ENCODE results near the gene CSK. TPM values are rescaled to one million over a fixed set of nuclear protein-coding genes. Genes with fewer than 3 reads are reported as not detected.

The CSK gene
- total RNA-seq, 2 experiments from 2014 or later: 315 to 348 TPM

- ChIA-PET POLR2A (no interaction called here), CTCF (interaction anchor here (1.2 to 1.4 kb wide), 3 partner anchors 9 to 65 kb away, joined by 3 to 4 read pairs (median 3); no protein-coding TSS in a partner anchor)
- Mint-ChIP-seq H3K36me3 (ENCODE audit: low read depth) (peaks cover 3% of the 10 kb centered on the region), H3K27ac (no peak overlapping the region), H3K4me1 (peaks cover 13% of the 10 kb centered on the region), H3K4me3 (no peak overlapping the region), H3K9me3 (no peaks in the 10 kb centered on the region), H3K27me3 (no peaks in the 10 kb centered on the region)
- no peak for DNase-seq
Measured at GRCh38 chr15:74836846-74837245, 55.0 kb downstream of the CSK start.

- DNase-seq: no peak
- ChIA-PET POLR2A (no interaction called here), CTCF (interaction anchor here (0.8 to 1.6 kb wide), 4 partner anchors 10 to 50 kb away, joined by 3 to 5 read pairs (median 3); no protein-coding TSS in a partner anchor)
Measured at GRCh38 chr15:74837482-74838136, 55.7 kb downstream of the CSK start.

DNA sequence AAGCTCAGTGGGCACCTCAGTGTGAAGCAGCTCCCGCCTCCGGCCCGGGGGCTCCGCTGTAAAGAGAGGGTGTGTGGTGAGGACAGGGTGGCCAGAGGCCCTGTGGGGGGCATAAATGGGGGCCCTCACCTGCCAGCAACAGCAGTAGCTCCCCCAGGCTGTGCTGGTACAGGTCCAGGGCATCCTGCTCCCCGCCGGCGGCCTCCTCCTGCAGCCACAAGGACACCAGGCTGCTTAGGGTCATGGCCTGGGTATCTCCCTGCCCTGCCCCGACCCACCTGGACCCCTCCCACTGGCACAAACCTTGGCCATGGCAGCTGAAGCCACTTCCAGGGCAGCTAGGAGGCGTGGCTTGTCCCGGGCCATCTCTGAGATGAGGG is 56.2 kb downstream of the CSK start:
- ChIA-PET POLR2A (no interaction called here), CTCF (interaction anchor here (0.8 to 1.6 kb wide), 5 partner anchors 11 to 68 kb away, joined by 3 to 5 read pairs (median 3); no protein-coding TSS in a partner anchor)
- Mint-ChIP-seq H3K27me3 (no peaks in the 10 kb centered on the region), H3K36me3 (ENCODE audit: low read depth) (peaks cover 7% of the 10 kb centered on the region), H3K9me3 (no peaks in the 10 kb centered on the region), H3K4me1 (peaks cover 23% of the 10 kb centered on the region), H3K27ac (no peak overlapping the region), H3K4me3 (no peak overlapping the region)
- no peak for DNase-seq

More at GRCh38 chr15:74837482-74838136, 55.7 kb downstream of the CSK start:
- Mint-ChIP-seq H3K4me3 (no peak overlapping the region), H3K27ac (no peak overlapping the region), H3K4me1 (peaks cover 21% of the 10 kb centered on the region), H3K27me3 (no peaks in the 10 kb centered on the region), H3K9me3 (no peaks in the 10 kb centered on the region), H3K36me3 (ENCODE audit: low read depth) (peaks cover 6% of the 10 kb centered on the region)

DNA sequence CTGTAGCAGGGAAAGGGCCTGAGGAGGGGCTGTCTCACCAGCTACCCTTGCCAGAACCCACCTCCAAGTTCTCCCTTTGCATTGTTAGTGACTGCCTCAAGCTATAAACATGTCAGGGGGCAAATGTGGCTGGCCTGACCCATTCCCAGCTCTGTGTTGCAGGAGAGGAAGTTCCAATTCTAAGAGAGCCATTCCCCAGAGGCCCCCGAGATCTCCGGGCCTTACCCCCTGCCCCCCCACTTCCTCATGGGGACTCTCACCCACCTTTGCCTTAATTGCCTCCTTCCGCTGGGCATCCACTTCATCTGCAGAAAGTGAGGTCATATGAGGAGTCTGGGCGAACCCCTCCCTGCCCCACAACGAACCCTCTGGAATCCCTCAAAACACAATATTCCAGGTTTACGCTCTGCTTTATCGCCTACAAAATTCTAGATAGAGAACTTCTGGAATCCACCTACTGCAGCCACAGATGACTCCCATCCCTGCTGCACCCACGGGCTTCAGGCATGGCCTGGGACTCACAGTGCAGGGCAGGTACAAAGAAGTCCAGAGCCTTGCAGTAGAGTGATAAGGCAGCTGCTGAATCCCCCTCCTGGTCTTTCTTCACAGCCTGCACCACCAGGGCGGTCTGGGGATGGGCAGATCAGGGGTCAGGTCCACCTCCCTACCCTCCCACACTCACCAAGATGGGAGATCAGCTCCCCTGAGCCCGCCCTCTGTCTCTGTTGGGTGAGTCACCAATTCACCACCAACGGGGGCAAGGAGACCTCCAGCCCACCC is 57.1 kb downstream of the CSK start:
- POLR2A ChIA-PET: no interaction called here

GRCh38 chr15:74839526-74840395 is 57.9 kb downstream of the CSK start:
- POLR2A ChIA-PET: no interaction called here
- Mint-ChIP-seq H3K27me3 (no peaks in the 10 kb centered on the region), H3K36me3 (ENCODE audit: low read depth) (peaks cover 12% of the 10 kb centered on the region), H3K4me1 (peaks cover 36% of the 10 kb centered on the region), H3K9me3 (no peaks in the 10 kb centered on the region), H3K27ac (no peak overlapping the region), H3K4me3 (no peak overlapping the region)
- no peak for DNase-seq
- CTCF ChIA-PET: interaction anchor here (0.6 to 1.9 kb wide), 5 partner anchors 17 to 205 kb away, joined by 3 to 5 read pairs (median 4); no protein-coding TSS in a partner anchor

More for the DNA sequence above, 57.1 kb downstream of the CSK start:
- Mint-ChIP-seq H3K36me3 (ENCODE audit: low read depth) (peaks cover 7% of the 10 kb centered on the region), H3K4me3 (no peak overlapping the region), H3K9me3 (no peaks in the 10 kb centered on the region), H3K27ac (peak overlapping the region; percentile 25), H3K4me1 (peaks cover 29% of the 10 kb centered on the region), H3K27me3 (no peaks in the 10 kb centered on the region)
- DNase-seq: no peak
- CTCF ChIA-PET: interaction anchor here (0.9 to 1.6 kb wide), 2 partner anchors 21 to 69 kb away, joined by 5 read pairs; no protein-coding TSS in a partner anchor

DNA sequence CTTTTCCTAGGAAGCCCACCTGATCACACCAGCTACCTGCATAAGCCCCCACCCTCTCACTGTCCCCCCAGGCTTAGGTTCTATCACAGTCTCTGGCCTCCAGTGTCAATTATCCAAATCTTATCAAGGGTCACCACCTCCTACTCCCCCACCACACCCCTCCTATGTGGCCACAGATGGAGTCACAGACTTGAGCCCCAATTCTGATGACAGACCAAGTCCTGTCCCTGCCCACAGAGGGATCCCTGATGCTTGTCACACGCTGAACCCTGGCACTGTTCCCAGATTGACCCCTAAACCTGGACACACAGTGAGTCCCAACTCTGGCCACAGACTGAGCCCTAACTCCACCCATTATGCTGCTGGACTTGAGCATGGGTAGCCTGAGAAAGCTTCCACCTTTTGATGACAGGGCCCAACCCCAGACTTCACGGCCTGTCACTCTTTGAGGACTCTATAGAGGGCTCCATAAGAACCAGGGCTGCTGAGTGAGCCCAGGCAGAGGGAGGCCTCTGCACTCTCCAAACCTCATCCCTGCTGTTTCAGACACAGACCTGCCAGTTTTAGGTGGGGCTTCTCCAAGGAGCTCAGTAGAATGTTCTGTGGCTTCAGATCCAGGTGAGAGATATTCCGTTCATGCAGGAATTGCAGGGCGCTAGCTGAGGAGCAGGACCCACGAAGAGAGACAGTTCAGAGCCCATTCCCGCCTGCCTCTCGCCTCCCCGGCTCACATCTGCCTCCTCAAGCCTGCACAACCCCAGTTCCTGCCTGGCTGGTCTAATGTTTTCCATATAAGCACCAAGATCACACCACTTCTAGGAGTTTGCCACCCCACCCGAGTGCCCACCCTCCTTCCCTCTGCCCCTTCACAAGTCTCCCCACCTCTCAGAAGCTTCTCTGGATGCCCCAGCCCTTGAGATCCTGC is 59.2 kb downstream of the CSK start:
- H3K4me3 Mint-ChIP-seq: peak overlapping the region; percentile 92
- H3K9me3 Mint-ChIP-seq: no peaks in the 10 kb centered on the region
- H3K4me1 Mint-ChIP-seq: peaks cover 50% of the 10 kb centered on the region
- ChIA-PET CTCF (interaction anchor here (1.1 to 1.9 kb wide), 7 partner anchors 8 to 206 kb away, joined by 3 to 7 read pairs (median 4); no protein-coding TSS in a partner anchor), POLR2A (interaction anchor here (0.6 kb wide), 1 partner anchor 67 kb away, joined by 6 read pairs; no protein-coding TSS in a partner anchor)
- DNase-seq: no peak
- no peak overlapping the region for H3K27ac Mint-ChIP-seq
- H3K27me3 Mint-ChIP-seq: no peaks in the 10 kb centered on the region
- H3K36me3 Mint-ChIP-seq (ENCODE audit: low read depth): peaks cover 22% of the 10 kb centered on the region

- Mint-ChIP-seq H3K4me3 (peak overlapping the region; percentile 92), H3K36me3 (ENCODE audit: low read depth) (peaks cover 27% of the 10 kb centered on the region), H3K27me3 (no peaks in the 10 kb centered on the region), H3K27ac (peak overlapping the region; percentile 88), H3K9me3 (no peaks in the 10 kb centered on the region), H3K4me1 (peaks cover 54% of the 10 kb centered on the region)
- no peak for DNase-seq
- ChIA-PET POLR2A (no interaction called here), CTCF (interaction anchor here (0.9 to 3.3 kb wide), 13 partner anchors 9 to 71 kb away, joined by 3 to 23 read pairs (median 4); no protein-coding TSS in a partner anchor)
Measured at GRCh38 chr15:74841891-74842373, 60.1 kb downstream of the CSK start.

DNA sequence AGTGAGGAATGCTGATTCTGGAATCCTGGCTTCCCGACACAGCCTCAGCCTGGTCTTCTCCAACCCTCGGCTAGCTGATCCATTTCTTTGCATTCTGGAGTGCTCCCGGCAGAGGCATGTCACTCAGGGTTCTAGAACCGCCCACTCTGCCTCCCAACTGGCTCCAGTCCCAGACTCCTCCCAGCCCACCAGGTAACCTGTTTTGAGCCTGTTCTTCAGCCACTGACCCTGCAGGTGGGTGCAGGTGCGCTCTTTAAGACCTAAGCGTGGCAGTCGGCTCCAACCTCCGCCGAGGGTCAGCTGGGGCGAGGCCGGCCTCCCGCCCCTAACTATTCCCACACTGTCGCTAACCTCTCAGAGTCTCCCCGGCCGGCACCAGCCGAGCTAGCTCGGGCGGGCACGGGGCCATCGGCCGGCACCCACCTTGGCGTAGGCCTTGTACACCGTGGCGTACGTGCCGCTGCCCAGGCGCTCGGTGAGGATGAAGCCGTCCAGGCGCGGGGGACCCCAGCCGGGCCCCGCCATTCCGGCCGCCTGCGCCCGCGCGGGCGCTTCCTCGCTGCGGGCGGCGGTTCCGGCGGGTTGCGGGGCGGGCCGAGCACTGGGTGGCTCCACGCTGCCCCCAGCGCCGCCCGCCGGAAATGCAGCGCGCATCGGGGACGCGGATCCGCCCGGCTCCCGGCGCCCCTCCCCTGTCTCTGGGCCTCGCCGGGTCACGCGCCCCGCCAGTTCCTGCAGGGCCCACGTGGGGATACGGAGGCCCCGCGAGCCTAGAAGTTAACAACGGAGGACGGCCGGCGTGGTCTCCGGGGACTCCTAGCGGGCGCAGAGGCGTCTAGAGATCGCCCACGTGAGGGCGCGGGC is 60.9 kb downstream of the CSK start, which contains the start of gene ULK3:
ULK3 (minus strand) TSS at position 576 of the 864 bp plus-strand sequence; CDS start at position 525, 51 bp downstream.
- CTCF ChIA-PET: interaction anchor here (0.6 to 3.3 kb wide), 23 partner anchors 10 to 265 kb away, joined by 3 to 23 read pairs (median 3); partner anchors contain the start of genes EDC3 and FAM219B
- H3K4me1 Mint-ChIP-seq: peaks cover 58% of the 10 kb centered on the region
- POLR2A ChIA-PET: no interaction called here

GRCh38 chr15:74843445-74843828 is 61.6 kb downstream of the CSK start:
- CTCF ChIA-PET: interaction anchor here (0.6 to 3.3 kb wide), 14 partner anchors 15 to 208 kb away, joined by 3 to 23 read pairs (median 5); partner anchors contain the start of genes EDC3 and FAM219B
- POLR2A ChIA-PET: no interaction called here
- H3K36me3 Mint-ChIP-seq (ENCODE audit: low read depth): peaks cover 39% of the 10 kb centered on the region
- no peak for DNase-seq
- peak overlapping the region; percentile 95 for H3K27ac Mint-ChIP-seq
- H3K27me3 Mint-ChIP-seq: no peaks in the 10 kb centered on the region
- H3K9me3 Mint-ChIP-seq: no peaks in the 10 kb centered on the region
- H3K4me1 Mint-ChIP-seq: peaks cover 58% of the 10 kb centered on the region
- H3K4me3 Mint-ChIP-seq: peak overlapping the region; percentile 79

More for the DNA sequence above, 60.9 kb downstream of the CSK start, which contains the start of gene ULK3:
- Mint-ChIP-seq H3K27ac (peak within 1 kb of the TSS; percentile 95), H3K36me3 (ENCODE audit: low read depth) (peaks cover 34% of the 10 kb centered on the region), H3K9me3 (no peaks in the 10 kb centered on the region), H3K27me3 (no peaks in the 10 kb centered on the region), H3K4me3 (peak within 1 kb of the TSS; percentile 92)
- DNase-seq: peak; percentile 93

- Mint-ChIP-seq H3K36me3 (ENCODE audit: low read depth) (peaks cover 44% of the 10 kb centered on the region), H3K9me3 (no peaks in the 10 kb centered on the region), H3K4me1 (peaks cover 58% of the 10 kb centered on the region), H3K27me3 (no peaks in the 10 kb centered on the region), H3K4me3 (peak overlapping the region; percentile 79), H3K27ac (peak overlapping the region; percentile 95)
- POLR2A ChIA-PET: no interaction called here
- CTCF ChIA-PET: interaction anchor here (0.6 to 3.3 kb wide), 18 partner anchors 11 to 148 kb away, joined by 3 to 23 read pairs (median 4); partner anchors contain the start of genes EDC3 and FAM219B
- no peak for DNase-seq
Measured at GRCh38 chr15:74843891-74844299, 62.0 kb downstream of the CSK start.
